GM12878 (cell line): ENCODE data around the gene FRMD5. TPM values are rescaled to one million over a fixed set of nuclear protein-coding genes. Genes with fewer than 3 reads are reported as not detected.

ENCODE experiments used
- ATAC-seq: fragments of 200-7000 bp; cut with Tn5 transposase; 3 replicates; pipeline ENCODE4 v1.9.1; 2020; ENCODE audit warnings: mild to moderate bottlenecking, moderate library complexity
- BruUV-seq: library from RNA; stranded (reverse); fragments of 400-500 nt; replicated peaks from 2 replicates; lab custom pipeline; 2021; lab: Mats Ljungman, UMichigan
- CTCF ChIA-PET: fragments of 300-600 bp; sonication (Branson Sonifier 250); formaldehyde crosslinking; extraction: SDS; loops from one replicate; lab custom pipeline; 2021; ENCODE audit warnings: inconsistent platforms; lab: Yijun Ruan, JAX
- POLR2A ChIA-PET: fragments of 350-600 bp; formaldehyde crosslinking; extraction: SDS; loops from one replicate; lab custom pipeline; 2021; ENCODE audit warnings: inconsistent platforms; lab: Charles Lee
- RAD21 ChIA-PET: fragments of 300-600 bp; sonication (Branson Sonifier 250); formaldehyde crosslinking; loops from one replicate; lab custom pipeline; 2023; ENCODE audit warnings: antibody characterized with exemption; ENCODE audit not compliant: unreplicated experiment; lab: Charles Lee
- SMC1A ChIA-PET: fragments of 300-600 bp; sonication (Branson Sonifier 250); formaldehyde crosslinking; loops from one replicate; lab custom pipeline; 2023; ENCODE audit not compliant: unreplicated experiment, uncharacterized antibody; lab: Charles Lee
- DNase-seq: peaks from one replicate; pipeline ENCODE4 v3.0.0-alpha.2; 2011; ENCODE audit warnings: low read depth, low spot score
- FAIRE-seq: peaks from 3 replicates; lab custom pipeline; 2011; peaks lifted over from hg19 to GRCh38; lab: Jason Lieb, UNC
- H2AFZ ChIP-seq: 2 replicates; pipeline ENCODE4 v1.6.0; 2011; ENCODE audit warnings: low read depth, low read length, control low read depth; ENCODE audit not compliant: control insufficient read depth
- H3K27ac ChIP-seq: 2 replicates; pipeline ENCODE4 v1.5.1; 2011; ENCODE audit warnings: control low read depth; ENCODE audit not compliant: control insufficient read depth, insufficient read depth
- H3K27me3 ChIP-seq, 2 experiments: replicated peaks in 1 of 2; 2 replicates each; pipeline versions ENCODE4 v1.6.0 to v1.6.1; 2011; ENCODE audit warnings: low read length in 1 of 2; ENCODE audit not compliant: control insufficient read depth in 2 of 2, insufficient read depth in 2 of 2
- H3K36me3 ChIP-seq, 2 experiments: 2 replicates each; pipeline ENCODE4 v1.5.1; 2011; ENCODE audit warnings: low read length in 1 of 2; ENCODE audit not compliant: control insufficient read depth in 2 of 2, insufficient read depth in 2 of 2
- H3K4me1 ChIP-seq: 2 replicates; pipeline ENCODE4 v1.6.1; 2011; ENCODE audit warnings: mild to moderate bottlenecking, low read length, moderate library complexity, mixed read lengths; ENCODE audit not compliant: control insufficient read depth, insufficient read depth
- H3K4me2 ChIP-seq: 2 replicates; pipeline ENCODE4 v1.6.0; 2011; ENCODE audit warnings: control low read depth; ENCODE audit not compliant: control insufficient read depth, insufficient read depth
- H3K4me3 ChIP-seq: fragments of 200-600 bp; sonication (generic); 2 replicates; pipeline ENCODE4 v1.5.1; 2016
- H3K79me2 ChIP-seq: 2 replicates; pipeline ENCODE4 v1.6.0; 2011; ENCODE audit warnings: low read length; ENCODE audit not compliant: control insufficient read depth, insufficient read depth
- H3K9ac ChIP-seq: 2 replicates; pipeline ENCODE4 v1.8.0; 2011; ENCODE audit warnings: low read length, control low read depth, mixed read lengths; ENCODE audit not compliant: control insufficient read depth, insufficient read depth
- H3K9me3 ChIP-seq: replicated peaks from 3 replicates; pipeline ENCODE4 v1.5.1; 2011; ENCODE audit warnings: mild to moderate bottlenecking, low read length; ENCODE audit not compliant: control insufficient read depth, insufficient read depth
- H4K20me1 ChIP-seq: 2 replicates; pipeline ENCODE4 v1.6.0; 2011; ENCODE audit not compliant: control insufficient read depth, insufficient read depth
- ASH2L ChIP-seq: fragments of 300-600, 200-600 bp; sonication (generic); IDR thresholded peaks from 2 replicates; pipeline ENCODE4 v1.6.1; 2017; ENCODE audit warnings: low read depth, mild to moderate bottlenecking, borderline replicate concordance
- CBX3 ChIP-seq: fragments of 200-600 bp; sonication (generic); IDR thresholded peaks from 2 replicates; pipeline ENCODE4 v1.6.1; 2016; ENCODE audit warnings: low read depth, borderline replicate concordance
- CHD1 ChIP-seq: IDR thresholded peaks from 2 replicates; pipeline ENCODE4 v1.6.1; 2012; ENCODE audit warnings: low read depth, low read length, improper control_type of control experiment
- FOS ChIP-seq: IDR thresholded peaks from 3 replicates; pipeline ENCODE4 v1.6.1; 2011; ENCODE audit warnings: borderline replicate concordance; ENCODE audit not compliant: insufficient read length; ENCODE audit errors: extremely low read depth
- MEF2A ChIP-seq: IDR thresholded peaks from 2 replicates; pipeline ENCODE4 v1.6.1; 2011; ENCODE audit warnings: low read depth, mild to moderate bottlenecking, low read length, moderate library complexity; ENCODE audit not compliant: insufficient read depth
- MTA2 ChIP-seq: fragments of 450-650 bp; IDR thresholded peaks from 2 replicates; pipeline ENCODE4 v1.6.1; 2016; ENCODE audit warnings: low read depth, mild to moderate bottlenecking, moderate library complexity
- MTA3 ChIP-seq: IDR thresholded peaks from 2 replicates; pipeline ENCODE4 v1.6.1; 2012; ENCODE audit warnings: low read length, inconsistent platforms, borderline replicate concordance
- NBN ChIP-seq: fragments of 450-650 bp; IDR thresholded peaks from 2 replicates; pipeline ENCODE4 v1.6.1; 2016
- NFIC ChIP-seq: IDR thresholded peaks from 2 replicates; pipeline ENCODE4 v1.6.1; 2012; ENCODE audit warnings: low read depth, mild to moderate bottlenecking, inconsistent platforms, low read length, moderate library complexity
- SIN3A ChIP-seq: IDR thresholded peaks from 2 replicates; pipeline ENCODE4 v1.6.1; 2012; ENCODE audit warnings: low read depth, low read length, improper control_type of control experiment
- SPI1 ChIP-seq: IDR thresholded peaks from 2 replicates; pipeline ENCODE4 v1.6.1; 2011; ENCODE audit warnings: low read depth, mild to moderate bottlenecking, low read length, moderate library complexity, borderline replicate concordance; ENCODE audit not compliant: insufficient read depth
- SRF ChIP-seq, 2 experiments: IDR thresholded peaks; 2 replicates each; pipeline ENCODE4 v1.6.1; 2011; ENCODE audit warnings: low read depth in 2 of 2, low read length in 2 of 2, mild to moderate bottlenecking in 1 of 2, moderate library complexity in 1 of 2
- TCF7 ChIP-seq: IDR thresholded peaks from 2 replicates; pipeline ENCODE4 v1.6.1; 2014; ENCODE audit warnings: antibody characterized with exemption, borderline replicate concordance
- USF2 ChIP-seq: IDR thresholded peaks from 2 replicates; pipeline ENCODE4 v1.6.1; 2011; ENCODE audit warnings: low read depth, low read length, improper control_type of control experiment, borderline replicate concordance
- in situ Hi-C: fragments of 300-500 bp; cut with MboI; formaldehyde crosslinking; loops from 9 replicates; pipeline ENCODE4 v1.14.3; 2018; ENCODE audit warnings: mixed read lengths
- intact Hi-C: fragments of 100-400 bp; cut with micrococcal nuclease; formaldehyde crosslinking; loops from one replicate; pipeline ENCODE4 v1.14.2; 2022; ENCODE audit not compliant: unreplicated experiment
- polyA plus RNA-seq, 11 experiments: library from polyadenylated mRNA; depleted of rRNA in 4 of 11; unstranded in 6 of 11; stranded (reverse) in 5 of 11; fragments of >200 nt; fragmentation: Nextera tagmentation in 4 of 11; fragmentation: Illumina TruSeq in 1 of 11; extraction: Ambion mirVana in 4 of 11; extraction: Trizol in 1 of 11; gene quantifications; 1 replicate in 1 of 11; 2 replicates in 10 of 11; pipeline versions ENCODE4 v1.2.1 to v1.2.3, GENCODE V29; 2011 to 2016; ENCODE audit warnings: inconsistent platforms in 2 of 11, missing spikeins in 2 of 11, low read depth in 1 of 11
- total RNA-seq, 4 experiments: library from RNA; depleted of rRNA in 3 of 4; stranded (reverse); fragments of >200 nt in 3 of 4; fragmentation: Illumina TruSeq in 1 of 4; extraction: Trizol in 1 of 4; gene quantifications; 2 replicates each; pipeline versions ENCODE4 v1.2.1 to v1.2.3, GENCODE V29; 2013 to 2021

Gene FRMD5
- total and polyA plus RNA-seq, 10 of the 15 experiments (the other 5 are each of a cell fraction or from before 2014, with no cell fraction given) = 0.26 to 6.4 (median 0.68) TPM; not detected in 1

- in situ Hi-C loops (no loop called here), intact Hi-C loops (loop anchor here (10.0 kb wide), 1 partner anchor 64 kb away; the partner anchor contains the start of gene FRMD5)
- no peaks in the 10 kb centered on the region for H3K36me3 ChIP-seq
- no peaks in the 10 kb centered on the region for H3K4me1 ChIP-seq
- ChIA-PET RAD21 (no interaction called here), POLR2A (no interaction called here), SMC1A (interaction anchor here (0.7 kb wide), 1 partner anchor 226 kb away, joined by 3 read pairs; no protein-coding TSS in a partner anchor), CTCF (no interaction called here)
- H2AFZ ChIP-seq = no peak overlapping the region
- no peaks in the 10 kb centered on the region; a peak in 1 of 4 replicates for H3K27me3 ChIP-seq
- no peak overlapping the region for H3K27ac ChIP-seq
- no peak overlapping the region for H3K9ac ChIP-seq
- no peak for ATAC-seq
- no peak for FAIRE-seq
- no peak overlapping the region for H3K4me3 ChIP-seq
- H3K4me2 ChIP-seq = no peak overlapping the region
- H4K20me1 ChIP-seq = no peaks in the 10 kb centered on the region
- DNase-seq = no peak
- no peaks in the 10 kb centered on the region for H3K79me2 ChIP-seq
- H3K9me3 ChIP-seq = no peaks in the 10 kb centered on the region
- TF ChIP-seq SRF (IDR thresholded peaks at IDR 0.05; ENCODE audit: low read depth in 2 of 2, low read length in 2 of 2) = no peak
- TF ChIP-seq CBX3 = no peak
- no peak for TF ChIP-seq FOS
- TF ChIP-seq MEF2A = no peak
- TF ChIP-seq TCF7 = no peak
- TF ChIP-seq NFIC = no peak
- no peak for TF ChIP-seq ASH2L
- TF ChIP-seq MTA3 = no peak
- TF ChIP-seq SIN3A = no peak
- TF ChIP-seq NBN = no peak
- TF ChIP-seq CHD1 = no peak
- no peak for TF ChIP-seq USF2
- TF ChIP-seq MTA2 = no peak
- TF ChIP-seq SPI1 = no peak
- BruUV-seq = no TSS peak
These were observed 64.3 kb downstream of the FRMD5 start for GRCh38 chr15:44130778-44131177.
